ENCODE data around the gene PPFIA4.

GRCh38 chr1:202979459-202979858, 46.8 kb upstream of the PPFIA4 start:
- TF ChIP-seq BHLHE40 (IDR thresholded peaks at IDR 0.05; ENCODE audit: borderline replicate concordance) (no peak), PKNOX1 (IDR thresholded peaks at IDR 0.05) (no peak), NFRKB (IDR thresholded peaks at IDR 0.05) (no peak), FOXA1 (IDR thresholded peaks at IDR 0.05) (no peak), FOXK2 (IDR thresholded peaks at IDR 0.05) (no peak), FOXM1 (IDR thresholded peaks at IDR 0.05; ENCODE audit: borderline replicate concordance) (no peak), CTBP1 (IDR thresholded peaks at IDR 0.05; ENCODE audit: borderline replicate concordance) (no peak), HDGF (IDR thresholded peaks at IDR 0.05; ENCODE audit: borderline replicate concordance) (no peak), SP1 (IDR thresholded peaks at IDR 0.05) (no peak), SUZ12 (IDR thresholded peaks at IDR 0.05) (no peak), TARDBP (IDR thresholded peaks at IDR 0.05) (no peak)
